Measurements from ENCODE around the gene PCP2.

DNA sequence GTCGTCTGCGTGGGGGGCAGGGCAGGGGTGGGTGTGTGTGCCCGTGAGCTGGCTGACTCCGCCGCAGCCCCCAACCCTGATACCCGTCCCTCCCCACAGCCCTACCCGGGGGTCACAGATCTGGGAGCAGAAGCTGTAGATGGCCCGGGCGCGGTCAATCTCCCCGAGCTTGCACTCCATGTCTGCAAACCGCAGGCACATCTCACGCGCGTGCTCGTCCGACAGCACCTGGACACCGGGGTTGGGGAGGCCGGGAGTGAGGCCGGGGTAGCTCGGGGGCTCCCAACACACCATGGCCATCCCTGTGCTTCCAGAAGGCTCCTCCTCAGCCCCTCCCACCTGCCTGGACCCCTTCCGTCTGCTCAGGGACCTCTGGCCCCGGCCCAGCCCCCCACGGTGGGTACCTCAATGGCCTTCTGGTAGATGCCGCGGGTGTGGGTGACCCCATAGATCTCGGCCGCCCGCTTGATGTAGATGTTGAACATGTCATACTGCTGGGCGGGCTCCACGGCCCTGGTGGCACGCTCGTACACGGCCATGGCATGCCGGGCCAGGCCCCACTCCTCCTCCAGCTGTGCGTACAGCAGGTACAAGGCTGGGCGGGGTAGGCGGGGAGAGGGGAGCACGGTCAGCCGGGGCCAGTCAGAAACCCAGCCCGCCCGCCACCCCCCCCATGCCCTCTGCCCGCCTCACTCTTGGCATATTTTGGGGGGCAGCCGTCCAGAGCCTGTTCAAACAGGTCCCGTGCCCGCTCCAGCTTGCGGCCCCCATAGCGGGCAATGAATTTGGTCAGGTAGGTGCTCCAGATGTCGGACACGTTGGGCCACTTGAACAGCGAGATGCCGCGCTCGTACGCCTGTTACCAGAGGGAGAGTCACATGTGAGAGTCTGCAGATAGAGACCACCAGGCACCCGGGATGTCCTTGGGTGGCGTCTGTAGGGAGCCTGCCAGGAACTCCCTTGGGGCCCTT is 12.8 kb downstream of the PCP2 start:
- no peak for TF ChIP-seq EZH2 (IDR thresholded peaks at IDR 0.05)
- no peak for TF ChIP-seq POLR2AphosphoS5 (IDR thresholded peaks at IDR 0.05; ENCODE audit: borderline replicate concordance, low read depth, low read length)

Data from SK-N-MC (cell line).